Bone marrow (tissue), 2 donors: ENCODE data around the gene MUC5AC.
"Not testable (repeated sequence)": the region's sequence is repeated elsewhere in the genome, so short reads cannot be mapped to it uniquely, and the experiment has no call there.

Experiments
- DNase-seq, 2 donors: peaks; one replicate each; lab custom pipeline; 2025; lab: John Stamatoyannopoulos, UW

The MUC5AC gene

GRCh38 chr11:1157645-1158591 is at the start of gene MUC5AC:
MUC5AC (plus strand) TSS chr11:1157953; CDS start chr11:1158000, 47 bp downstream.
- DNase-seq, result no peak

DNA sequence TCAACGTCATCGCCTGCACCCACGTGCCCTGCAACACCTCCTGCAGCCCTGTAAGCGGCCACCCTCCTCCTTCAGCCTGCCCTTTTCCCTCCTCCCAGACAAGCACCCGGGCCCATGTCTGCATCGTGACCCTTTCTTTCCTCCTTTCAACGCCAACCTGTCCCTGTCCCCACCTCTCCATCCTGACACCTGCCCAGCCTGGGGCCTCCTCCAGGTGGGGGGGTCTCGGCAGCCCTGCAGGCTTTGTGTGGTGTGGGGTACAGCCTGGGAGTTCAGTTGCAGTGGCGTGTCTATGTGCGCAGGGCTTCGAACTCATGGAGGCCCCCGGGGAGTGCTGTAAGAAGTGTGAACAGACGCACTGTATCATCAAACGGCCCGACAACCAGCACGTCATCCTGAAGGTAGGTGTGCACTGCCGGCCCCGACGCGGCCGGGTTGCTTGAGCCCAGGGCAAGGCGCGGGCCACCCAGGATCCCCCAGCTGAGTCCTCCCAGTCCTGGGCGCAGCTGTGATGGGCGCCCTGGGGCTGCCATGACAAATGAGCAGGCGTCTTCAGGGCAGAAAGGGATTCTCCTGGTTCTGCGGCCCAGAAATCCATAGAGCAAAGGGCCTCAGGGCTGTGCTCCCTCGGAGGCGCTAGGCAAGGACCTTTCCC is 49.4 kb upstream of the MUC5AC start:
- DNase-seq, result no peak

GRCh38 chr11:1109101-1109917 is 48.4 kb upstream of the MUC5AC start:
- no peak for DNase-seq

- DNase-seq, result no peak
Measured at GRCh38 chr11:1109918-1110705, 47.6 kb upstream of the MUC5AC start.

GRCh38 chr11:1111545-1112212 is 46.1 kb upstream of the MUC5AC start:
- no peak for DNase-seq

- DNase-seq, result no peak
Measured at GRCh38 chr11:1112351-1113191, 45.2 kb upstream of the MUC5AC start.

- DNase-seq, result no peak
Measured at GRCh38 chr11:1113405-1114201, 44.1 kb upstream of the MUC5AC start.

GRCh38 chr11:1115292-1115691 is 42.5 kb upstream of the MUC5AC start:
- DNase-seq, result not testable (repeated sequence)

DNA sequence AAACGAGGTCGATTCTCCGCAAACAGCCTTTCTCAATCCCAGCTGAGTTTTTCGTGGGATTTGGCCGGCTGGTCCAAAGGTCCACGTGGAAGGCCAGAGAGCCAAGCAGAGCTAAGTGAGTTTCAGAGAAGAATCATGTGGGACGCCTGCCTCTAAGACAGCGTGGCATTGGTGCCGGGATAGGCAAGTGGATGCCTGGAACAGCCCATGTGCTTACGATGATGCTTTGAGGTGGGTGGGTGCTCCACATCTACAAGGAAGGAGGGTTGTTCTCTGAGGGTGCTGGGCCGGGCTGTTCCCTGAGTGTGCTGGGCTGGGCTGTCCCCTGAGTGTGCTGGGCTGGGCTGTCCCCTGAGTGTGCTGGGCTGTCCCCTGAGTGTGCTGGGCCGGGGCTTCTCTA is 41.6 kb upstream of the MUC5AC start:
- no peak for DNase-seq

- no peak for DNase-seq
Measured at GRCh38 chr11:1116666-1117390, 40.9 kb upstream of the MUC5AC start.

- no peak for DNase-seq
Measured at GRCh38 chr11:1117992-1118391, 39.8 kb upstream of the MUC5AC start.

DNA sequence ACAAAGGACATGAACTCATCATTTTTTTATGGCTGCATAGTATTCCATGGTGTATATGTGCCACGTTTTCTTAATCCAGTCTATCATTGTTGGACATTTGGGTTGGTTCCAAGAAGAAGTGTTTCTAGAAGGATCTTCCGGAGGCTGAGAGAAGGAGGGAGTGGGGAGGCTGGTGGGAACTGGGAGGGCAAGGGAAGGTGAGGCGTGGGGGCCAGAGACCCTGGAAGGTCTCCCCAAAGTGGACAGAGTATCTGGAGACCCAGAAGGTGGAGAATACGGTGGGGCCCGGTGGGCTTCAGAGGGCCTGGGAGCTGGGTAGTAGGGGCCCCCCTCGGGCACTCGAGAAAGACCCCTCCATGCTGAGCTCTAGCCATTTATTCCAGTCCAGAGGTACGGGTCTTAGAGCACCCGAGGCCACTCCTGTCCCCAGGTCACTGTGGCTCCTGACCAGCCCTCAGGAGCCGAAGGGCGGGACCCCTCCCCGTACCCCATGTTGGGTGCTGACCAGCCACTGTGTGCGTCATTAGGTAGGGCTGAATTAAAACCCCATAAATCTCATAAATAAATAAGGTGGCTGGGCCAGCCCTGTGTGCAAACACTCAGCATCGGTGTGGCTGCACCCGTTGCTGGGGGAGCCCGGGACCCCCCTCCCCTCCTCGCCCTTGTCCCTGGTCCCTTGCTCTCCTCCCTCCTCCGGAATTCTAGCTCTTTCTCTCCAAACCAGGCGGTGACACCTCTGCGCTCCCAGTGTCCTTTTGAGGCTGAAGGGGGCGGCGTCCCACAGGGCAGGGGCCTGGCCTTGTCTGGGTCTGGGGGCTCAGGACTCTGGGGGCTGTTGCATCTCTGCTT is 38.8 kb upstream of the MUC5AC start:
- no peak for DNase-seq

DNA sequence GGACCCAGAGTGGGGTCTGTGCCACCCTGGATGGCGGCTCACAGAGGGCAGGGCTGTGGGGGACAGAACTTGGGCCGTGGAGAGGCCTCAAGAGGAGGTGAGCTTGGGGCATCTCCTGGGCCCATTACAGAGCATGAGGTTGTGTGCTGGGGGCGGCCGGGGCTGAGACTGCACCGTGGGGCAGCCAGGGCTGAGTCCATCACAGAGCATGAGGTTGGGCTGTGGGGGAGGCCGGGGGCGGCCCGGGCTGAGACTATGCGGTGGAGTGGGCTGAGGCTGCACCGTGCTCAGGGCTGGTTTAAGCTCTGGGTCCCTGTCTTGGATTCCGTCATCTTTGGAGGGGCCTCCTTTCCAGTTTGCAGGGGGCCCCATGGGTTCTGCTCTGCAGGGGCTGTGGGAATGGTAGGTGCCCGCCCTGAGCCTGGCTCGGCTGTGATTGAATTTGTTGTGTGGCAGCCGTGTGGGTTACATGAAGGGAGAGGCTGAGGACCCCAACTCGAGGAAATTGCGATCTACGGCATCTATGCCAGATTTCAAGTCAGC is 38.1 kb upstream of the MUC5AC start:
- DNase-seq, result no peak

DNA sequence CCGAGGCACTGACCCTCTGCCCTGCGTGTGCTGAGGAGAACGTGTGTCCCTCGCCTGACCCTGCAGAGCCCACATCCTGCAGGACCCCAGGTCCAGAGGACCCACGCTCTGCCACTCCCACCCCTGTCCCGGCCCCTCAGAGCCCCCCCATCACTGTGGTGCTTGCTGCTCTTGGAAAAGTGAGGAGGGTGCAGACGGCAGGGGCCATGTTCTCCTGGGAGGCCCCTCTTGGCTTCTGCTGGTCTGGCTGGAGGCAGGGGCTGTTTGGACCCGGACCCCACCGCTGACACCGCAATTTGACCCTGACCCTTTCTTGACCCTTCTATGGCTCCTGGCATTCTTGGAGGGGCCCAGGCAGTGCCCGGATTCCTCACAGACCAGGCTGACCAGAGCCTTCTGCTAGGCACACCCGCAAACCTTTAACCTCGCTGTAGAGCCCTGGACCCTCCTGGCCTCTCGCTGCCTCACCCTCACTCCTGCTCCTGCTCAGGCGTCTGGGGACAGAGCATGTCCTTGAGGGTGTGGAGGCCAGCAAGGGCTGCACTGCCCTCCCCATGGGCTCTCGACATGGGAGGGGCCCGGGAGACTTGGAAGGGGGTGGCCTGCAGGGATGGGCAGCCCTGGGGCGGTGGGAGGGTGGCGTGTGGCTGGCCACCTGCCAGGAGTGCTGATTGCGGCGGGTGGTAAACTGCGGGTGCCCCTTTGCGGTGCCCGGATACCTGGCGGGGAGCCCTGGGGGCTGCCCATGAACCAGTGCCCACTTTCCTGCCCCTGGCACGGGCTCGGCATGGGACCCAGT is 37.0 kb upstream of the MUC5AC start:
- DNase-seq, result no peak

DNA sequence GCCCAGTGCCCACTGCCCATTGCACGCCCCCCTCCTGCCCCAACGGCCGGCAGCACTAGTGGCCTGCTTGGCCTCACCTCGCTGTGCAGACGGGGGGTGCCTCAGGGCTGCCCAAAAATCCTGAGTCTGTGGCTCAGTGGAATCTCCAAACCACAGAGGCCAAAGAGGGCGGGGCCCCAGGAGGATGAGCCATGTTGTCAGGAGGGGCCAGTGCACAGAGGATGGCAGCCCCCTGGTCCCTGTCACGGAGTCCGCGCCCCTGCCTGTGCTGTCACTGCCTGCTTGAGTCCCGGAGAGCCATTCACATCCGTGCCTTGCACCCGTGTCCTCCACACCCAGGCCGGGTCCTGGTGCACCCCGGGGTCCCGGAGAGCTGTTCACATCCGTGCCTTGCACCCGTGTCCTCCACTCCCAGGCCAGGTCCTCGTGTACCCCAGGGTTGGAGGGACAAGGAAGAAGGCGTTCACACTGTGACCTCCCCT is 36.4 kb upstream of the MUC5AC start:
- no peak for DNase-seq
